Measurements from ENCODE around the gene RANBP3. TPM values are rescaled to one million over a fixed set of nuclear protein-coding genes. Genes with fewer than 3 reads are reported as not detected.
A peak's percentile ranks its signal among the peaks of the same experiment; 100 is the strongest.

Gene RANBP3
- total RNA-seq, 2 donors from 2014 or later, result 77.4 to 81.4 TPM

GRCh38 chr19:6021878-6022569 lies 44.1 kb upstream of the RANBP3 start:
- no peaks in the 10 kb centered on the region for H3K36me3 ChIP-seq (ENCODE audit: control insufficient read depth, insufficient read depth, low read length)
- Mint-ChIP-seq H3K36me3 (ENCODE audit: low read depth) (no peaks in the 10 kb centered on the region), H3K4me1 (peaks cover 6% of the 10 kb centered on the region), H3K27me3 (ENCODE audit: insufficient read depth) (peaks cover 10% of the 10 kb centered on the region), H3K27ac (no peak overlapping the region), H3K4me3 (no peak overlapping the region), H3K9me3 (no peaks in the 10 kb centered on the region)
- no peaks in the 10 kb centered on the region for H3K27me3 ChIP-seq (ENCODE audit: control insufficient read depth, insufficient read depth, low read length, poor library complexity, severe bottlenecking)
- no peak overlapping the region for H3K27ac ChIP-seq (ENCODE audit: low read depth, low read length)
- no peaks in the 10 kb centered on the region for H3K9me3 ChIP-seq (ENCODE audit: control insufficient read depth, low read length)
- peaks cover 2% of the 10 kb centered on the region for H3K4me1 ChIP-seq (ENCODE audit: control insufficient read depth, insufficient read depth, low read length)
- peak; percentile 95 for DNase-seq
- no peak overlapping the region for H3K9ac ChIP-seq (ENCODE audit: extremely low read depth, low read length, poor library complexity, severe bottlenecking)
- H3K4me3 ChIP-seq (ENCODE audit: low read length), result no peak overlapping the region
- peak; percentile 97 for TF ChIP-seq CTCF (conservative IDR thresholded peaks at IDR 0.05)
- 46 to 56% methylated on average over 20 to 29 of the region's 29 CpGs for WGBS, 2 experiments (ENCODE audit: insufficient coverage in 1 of 2, insufficient read length in 1 of 2)

- H3K9ac ChIP-seq (ENCODE audit: extremely low read depth, low read length, poor library complexity, severe bottlenecking), result no peak overlapping the region
- H3K27me3 Mint-ChIP-seq (ENCODE audit: insufficient read depth), result peaks cover 13% of the 10 kb centered on the region
- DNase-seq, result no peak
Observed at GRCh38 chr19:6020972-6021805, 43.2 kb upstream of the RANBP3 start.

More at GRCh38 chr19:6020972-6021805, 43.2 kb upstream of the RANBP3 start:
- no peaks in the 10 kb centered on the region for H3K36me3 Mint-ChIP-seq (ENCODE audit: low read depth)
- H3K4me1 ChIP-seq (ENCODE audit: control insufficient read depth, insufficient read depth, low read length), result peaks cover 2% of the 10 kb centered on the region
- no peak overlapping the region for H3K27ac Mint-ChIP-seq
- peaks cover 6% of the 10 kb centered on the region for H3K4me1 Mint-ChIP-seq
- no peaks in the 10 kb centered on the region for H3K9me3 Mint-ChIP-seq
- TF ChIP-seq CTCF (conservative IDR thresholded peaks at IDR 0.05), result peak; percentile 26
- no peaks in the 10 kb centered on the region for H3K27me3 ChIP-seq (ENCODE audit: control insufficient read depth, insufficient read depth, low read length, poor library complexity, severe bottlenecking)
- no peak overlapping the region for H3K4me3 ChIP-seq (ENCODE audit: low read length)
- no peak overlapping the region for H3K4me3 Mint-ChIP-seq
- 90 to 91% methylated on average over 17 to 22 of the region's 22 CpGs for WGBS, 2 experiments (ENCODE audit: insufficient coverage in 1 of 2, insufficient read length in 1 of 2)
- no peaks in the 10 kb centered on the region for H3K36me3 ChIP-seq (ENCODE audit: control insufficient read depth, insufficient read depth, low read length)
- no peaks in the 10 kb centered on the region for H3K9me3 ChIP-seq (ENCODE audit: control insufficient read depth, low read length)
- H3K27ac ChIP-seq (ENCODE audit: low read depth, low read length), result no peak overlapping the region

Measured in endodermal cell (in vitro differentiated cells).